ENCODE data around the gene PLXNB1.
"Not testable (repeated sequence)": the region's sequence is repeated elsewhere in the genome, so short reads cannot be mapped to it uniquely, and the experiment has no call there.

The PLXNB1 gene

GRCh38 chr3:48402907-48403306 lies 27.0 kb downstream of the PLXNB1 start:
- no peaks in the 10 kb centered on the region for H3K27me3 ChIP-seq (ENCODE audit: control insufficient read depth, insufficient read depth, low read length)
- H3K4me1 ChIP-seq: no peaks in the 10 kb centered on the region
- no peak overlapping the region for H2AFZ ChIP-seq
- no peak overlapping the region for H3K4me2 ChIP-seq (ENCODE audit: low read length)
- H3K9me3 ChIP-seq (ENCODE audit: control insufficient read depth, low read length): no peaks in the 10 kb centered on the region
- H3K4me3 ChIP-seq (ENCODE audit: low read depth, low read length): no peak overlapping the region
- no peak overlapping the region for H3K9ac ChIP-seq
- H3K36me3 ChIP-seq (ENCODE audit: control insufficient read depth, insufficient read depth, low read length): no peaks in the 10 kb centered on the region
- TF ChIP-seq CTCF (IDR thresholded peaks at IDR 0.05): no peak
- no peak overlapping the region for H3K27ac ChIP-seq
- no peaks in the 10 kb centered on the region for H3K79me2 ChIP-seq

DNA sequence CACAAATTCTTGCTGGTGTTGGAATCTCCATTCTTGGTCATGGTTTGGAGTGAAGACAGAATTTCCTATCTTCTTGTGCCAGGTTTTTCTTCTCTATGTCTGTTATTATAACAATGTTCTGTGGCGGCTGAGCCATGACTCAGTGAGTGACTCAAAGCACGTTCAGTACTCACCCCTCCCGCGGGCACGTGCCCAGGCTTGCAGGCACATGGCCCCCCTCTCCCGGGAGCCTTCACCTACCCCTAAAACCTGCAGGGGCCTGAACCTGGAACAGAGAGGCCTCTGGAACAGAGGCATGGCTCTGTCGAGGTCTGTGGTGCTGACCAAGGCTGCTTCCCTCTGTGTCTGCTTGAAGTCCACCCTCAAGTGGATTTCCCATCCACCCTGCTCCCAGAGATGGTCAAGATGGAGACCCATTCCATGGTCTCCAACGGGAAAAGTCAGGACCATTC lies 27.6 kb downstream of the PLXNB1 start:
- Histone ChIP-seq H3K27ac (no peak overlapping the region), H3K4me1 (no peaks in the 10 kb centered on the region), H3K79me2 (no peaks in the 10 kb centered on the region), H3K9ac (no peak overlapping the region), H2AFZ (no peak overlapping the region), H3K27me3 (ENCODE audit: control insufficient read depth, insufficient read depth, low read length) (no peaks in the 10 kb centered on the region), H3K9me3 (ENCODE audit: control insufficient read depth, low read length) (no peaks in the 10 kb centered on the region), H3K4me3 (ENCODE audit: low read depth, low read length) (no peak overlapping the region), H3K36me3 (ENCODE audit: control insufficient read depth, insufficient read depth, low read length) (no peaks in the 10 kb centered on the region), H3K4me2 (ENCODE audit: low read length) (no peak overlapping the region)
- TF ChIP-seq CTCF (IDR thresholded peaks at IDR 0.05): no peak

DNA sequence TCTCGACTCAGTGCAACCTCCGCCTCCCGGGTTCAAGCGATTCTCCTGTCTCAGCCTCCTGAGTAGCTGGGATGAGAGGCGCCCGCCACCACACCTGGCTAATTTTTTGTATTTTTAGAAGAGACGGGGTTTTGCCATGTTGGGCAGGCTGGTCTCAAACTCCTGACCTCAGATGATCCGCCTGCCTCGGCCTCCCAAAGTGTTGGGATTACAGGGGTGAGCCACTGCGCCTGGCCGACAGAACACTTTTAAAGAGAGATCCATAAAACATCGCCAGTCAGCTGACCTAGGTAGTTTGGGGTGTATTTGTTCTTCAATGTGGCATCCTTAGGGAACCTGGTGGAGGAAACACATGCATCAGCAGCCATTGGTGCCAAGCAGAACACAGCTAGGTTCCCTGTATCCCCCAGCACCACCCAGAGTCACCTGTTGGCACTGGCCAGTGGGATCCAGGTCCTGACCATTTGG lies 28.4 kb downstream of the PLXNB1 start:
- H3K4me2 ChIP-seq (ENCODE audit: low read length); H3K4me1 ChIP-seq; H3K9me3 ChIP-seq (ENCODE audit: control insufficient read depth, low read length); H3K79me2 ChIP-seq; H2AFZ ChIP-seq; H3K36me3 ChIP-seq (ENCODE audit: control insufficient read depth, insufficient read depth, low read length); H3K27ac ChIP-seq; H3K27me3 ChIP-seq (ENCODE audit: control insufficient read depth, insufficient read depth, low read length); H3K4me3 ChIP-seq (ENCODE audit: low read depth, low read length); H3K9ac ChIP-seq: not testable (repeated sequence)

DNA sequence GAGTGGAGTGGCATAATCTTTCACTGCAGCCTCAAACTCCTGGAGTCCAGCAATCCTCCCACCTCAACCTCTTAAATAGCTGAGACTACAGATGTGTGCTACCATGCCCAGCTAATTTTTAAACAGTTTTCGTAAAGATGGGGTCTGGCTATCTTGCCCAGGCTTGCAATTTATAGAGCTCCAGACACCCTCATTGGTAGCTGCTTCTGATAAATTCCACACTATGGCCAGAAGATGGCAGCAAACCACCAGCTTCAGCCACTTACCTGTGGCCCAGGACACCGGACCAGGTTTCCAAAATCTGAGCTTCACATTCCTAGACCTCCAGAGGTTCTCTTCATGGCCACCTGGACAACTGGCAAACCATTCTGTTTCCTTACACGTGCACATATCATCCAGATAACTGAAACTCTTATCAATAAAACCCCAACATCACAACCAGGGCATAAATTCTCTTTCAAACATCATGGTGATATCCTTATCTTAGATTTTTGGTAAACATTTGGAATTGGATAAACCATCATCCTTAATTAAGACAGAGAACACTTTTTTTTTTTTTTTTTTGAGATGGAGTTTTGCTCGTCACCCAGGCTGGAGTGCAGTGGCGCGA lies 29.0 kb downstream of the PLXNB1 start:
- Histone ChIP-seq H3K36me3 (ENCODE audit: control insufficient read depth, insufficient read depth, low read length) (no peaks in the 10 kb centered on the region), H3K4me1 (no peaks in the 10 kb centered on the region), H3K79me2 (no peaks in the 10 kb centered on the region), H3K4me2 (ENCODE audit: low read length) (no peak overlapping the region), H3K27me3 (ENCODE audit: control insufficient read depth, insufficient read depth, low read length) (no peaks in the 10 kb centered on the region), H3K9ac (no peak overlapping the region), H2AFZ (no peak overlapping the region), H3K4me3 (ENCODE audit: low read depth, low read length) (no peak overlapping the region), H3K27ac (no peak overlapping the region), H3K9me3 (ENCODE audit: control insufficient read depth, low read length) (no peaks in the 10 kb centered on the region)
- peak; percentile 81 for TF ChIP-seq CTCF (IDR thresholded peaks at IDR 0.05)

DNA sequence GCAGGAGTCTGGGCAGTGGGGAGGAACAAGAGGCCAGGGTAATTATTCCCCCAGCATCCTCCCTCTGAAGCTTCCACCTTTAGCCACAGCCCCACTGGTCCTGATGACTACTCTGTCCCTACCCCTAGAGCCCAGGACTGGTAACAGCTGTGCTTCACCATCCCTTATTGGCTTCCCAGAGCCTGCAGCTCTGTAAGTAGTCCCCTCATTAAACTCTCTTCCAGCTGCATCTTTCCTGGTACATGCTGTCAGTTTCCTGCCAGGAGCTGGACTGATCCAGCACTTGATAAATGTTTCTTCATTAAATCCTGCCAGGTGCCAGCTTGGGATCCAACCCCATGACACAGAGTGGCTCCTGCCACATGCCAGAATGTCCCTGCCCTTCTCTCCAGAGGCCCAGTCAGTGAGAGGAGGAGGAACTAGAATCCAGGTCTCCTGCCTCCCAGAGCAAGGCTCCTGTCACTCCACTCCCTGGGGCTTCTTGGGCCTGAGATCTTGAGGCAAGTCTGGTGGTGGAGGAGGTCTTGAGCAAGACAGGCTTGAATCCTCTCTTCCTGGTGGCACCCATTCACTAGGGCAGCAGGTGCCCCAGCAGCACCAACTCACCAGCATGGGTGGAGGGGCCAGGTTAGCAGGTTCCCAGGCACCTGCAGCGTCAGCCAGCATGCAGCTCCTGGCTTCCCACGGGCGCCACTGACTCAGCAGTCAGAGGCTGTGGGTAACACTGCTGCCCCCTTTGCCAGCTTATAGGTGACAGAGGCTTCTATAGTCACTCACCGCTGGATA lies 30.3 kb downstream of the PLXNB1 start:
- no peak for TF ChIP-seq CTCF (IDR thresholded peaks at IDR 0.05)
- H3K27me3 ChIP-seq (ENCODE audit: control insufficient read depth, insufficient read depth, low read length): no peaks in the 10 kb centered on the region
- H2AFZ ChIP-seq: no peak overlapping the region
- no peaks in the 10 kb centered on the region for H3K9me3 ChIP-seq (ENCODE audit: control insufficient read depth, low read length)
- no peak overlapping the region for H3K4me2 ChIP-seq (ENCODE audit: low read length)
- H3K27ac ChIP-seq: no peak overlapping the region
- no peaks in the 10 kb centered on the region for H3K36me3 ChIP-seq (ENCODE audit: control insufficient read depth, insufficient read depth, low read length)
- H3K4me3 ChIP-seq (ENCODE audit: low read depth, low read length): no peak overlapping the region
- H3K9ac ChIP-seq: no peak overlapping the region
- H3K4me1 ChIP-seq: no peaks in the 10 kb centered on the region
- H3K79me2 ChIP-seq: no peaks in the 10 kb centered on the region

Data from parathyroid adenoma (tissue), 2 donors.